HCT116 (cell line): Measurements from ENCODE around the gene FA2H. TPM values are rescaled to one million over a fixed set of nuclear protein-coding genes. Genes with fewer than 3 reads are reported as not detected.

Experiments
- ATAC-seq: fragments of 200-7000 bp; cut with Tn5 transposase; 2 replicates; pipeline ENCODE4 v1.9.1; 2020; ENCODE audit warnings: mild to moderate bottlenecking, moderate library complexity
- BruUV-seq: library from RNA; stranded (reverse); fragments of 400-500 nt; replicated peaks from 2 replicates; lab custom pipeline; 2021; lab: Mats Ljungman, UMichigan
- CTCF ChIA-PET: fragments of 300-600 bp; sonication (Branson Sonifier 250); formaldehyde crosslinking; loops from one replicate; lab custom pipeline; 2021; ENCODE audit warnings: antibody characterized with exemption; lab: Charles Lee
- POLR2A ChIA-PET: fragments of 300-600, 350-600 bp; sonication (Branson Sonifier 250); formaldehyde crosslinking; loops from one replicate; lab custom pipeline; 2021; ENCODE audit warnings: antibody characterized with exemption; lab: Charles Lee
- RAD21 ChIA-PET, 2 experiments: fragments of 300-600 bp; sonication (Branson Sonifier 250); formaldehyde crosslinking; loops; one replicate each; lab custom pipeline; 2023; ENCODE audit warnings: low total read pairs in 2 of 2; ENCODE audit not compliant: uncharacterized antibody in 2 of 2, unreplicated experiment in 2 of 2, low non-redundant PET in 1 of 2; lab: Charles Lee
- DNase-seq: peaks from one replicate; pipeline ENCODE4 v3.0.0-alpha.2; 2010; ENCODE audit warnings: low read depth, low spot score
- H2AFZ ChIP-seq: fragments of 200-600 bp; shearing (Covaris generic), sonication (generic); 2 replicates; pipeline ENCODE4 v1.6.1; 2017; ENCODE audit warnings: low read depth, mixed run types, mixed read lengths, antibody characterized with exemption, low read length; ENCODE audit not compliant: poor library complexity, severe bottlenecking
- H3K27ac ChIP-seq: 2 replicates; pipeline ENCODE4 v1.5.1; 2012; ENCODE audit warnings: low read depth, low read length
- H3K27me3 ChIP-seq: fragments of 200-600 bp; sonication (generic); 2 replicates; pipeline ENCODE4 v1.6.1; 2016; ENCODE audit warnings: mixed run types, low read length, mixed read lengths; ENCODE audit not compliant: insufficient read depth
- H3K36me3 ChIP-seq, 2 experiments: fragments of 200-500 bp in 1 of 2; fragments of 200-600 bp in 1 of 2; sonication (Bioruptor generic) in 1 of 2; sonication (generic) in 1 of 2; 2 replicates each; pipeline versions ENCODE4 v1.5.1 to v1.6.1; 2014 to 2016; ENCODE audit warnings: low read length in 2 of 2, inconsistent platforms in 1 of 2, mixed read lengths in 1 of 2, mixed run types in 1 of 2; ENCODE audit not compliant: insufficient read depth in 2 of 2, control insufficient read depth in 1 of 2
- H3K4me1 ChIP-seq, 2 experiments: fragments of 200-600 bp in 1 of 2; sonication (generic) in 1 of 2; 2 replicates each; pipeline versions ENCODE4 v1.5.1 to v1.6.1; 2012 to 2017; ENCODE audit warnings: low read length in 2 of 2, inconsistent platforms in 1 of 2, mild to moderate bottlenecking in 1 of 2, mixed read lengths in 1 of 2, mixed run types in 1 of 2, moderate library complexity in 1 of 2; ENCODE audit not compliant: insufficient read depth in 2 of 2, control insufficient read depth in 1 of 2
- H3K4me2 ChIP-seq: fragments of 200-600 bp; sonication (generic); 2 replicates; pipeline ENCODE4 v1.6.1; 2017; ENCODE audit warnings: mixed run types, low read length, mixed read lengths
- H3K4me3 ChIP-seq, 2 experiments: fragments of 200-600 bp in 1 of 2; sonication (generic) in 1 of 2; replicated peaks in 1 of 2; 2 replicates each; pipeline ENCODE4 v1.5.1; 2011 to 2016; ENCODE audit warnings: low read length in 2 of 2, control low read depth in 1 of 2, low read depth in 1 of 2, mild to moderate bottlenecking in 1 of 2, mixed read lengths in 1 of 2, mixed run types in 1 of 2
- H3K79me2 ChIP-seq: fragments of 200-600 bp; sonication (generic); 2 replicates; pipeline ENCODE4 v1.6.1; 2017; ENCODE audit warnings: mild to moderate bottlenecking, mixed run types, low read length, moderate library complexity, mixed read lengths; ENCODE audit not compliant: insufficient read depth
- H3K9ac ChIP-seq: fragments of 200-600 bp; sonication (generic); 2 replicates; pipeline ENCODE4 v1.6.1; 2016; ENCODE audit warnings: low read length, mixed read lengths
- H3K9me2 ChIP-seq: fragments of 200-600 bp; sonication (generic), shearing (Covaris generic); 2 replicates; pipeline ENCODE4 v1.6.1; 2017; ENCODE audit warnings: mixed run types, mild to moderate bottlenecking, moderate library complexity; ENCODE audit not compliant: insufficient read depth
- H3K9me3 ChIP-seq, 2 experiments: fragments of 200-500 bp in 1 of 2; fragments of 200-600 bp in 1 of 2; sonication (Bioruptor generic) in 1 of 2; sonication (generic) in 1 of 2; 2 replicates each; pipeline ENCODE4 v1.6.1; 2014 to 2017; ENCODE audit warnings: low read length in 2 of 2, mixed read lengths in 2 of 2, inconsistent platforms in 1 of 2, low read depth in 1 of 2, mild to moderate bottlenecking in 1 of 2, mixed run types in 1 of 2, moderate library complexity in 1 of 2; ENCODE audit not compliant: control insufficient read depth in 1 of 2, insufficient read depth in 1 of 2
- H4K20me1 ChIP-seq: fragments of 200-600 bp; sonication (generic), shearing (Covaris generic); 2 replicates; pipeline ENCODE4 v1.6.1; 2017; ENCODE audit warnings: mixed run types, mild to moderate bottlenecking, moderate library complexity; ENCODE audit not compliant: insufficient read depth
- CBX3 ChIP-seq: IDR thresholded peaks from 2 replicates; pipeline ENCODE4 v1.6.1; 2012; ENCODE audit warnings: low read depth
- CTCF ChIP-seq, 3 experiments: fragments of 200-600 bp in 1 of 3; sonication (generic) in 1 of 3; IDR thresholded peaks in 2 of 3; conservative IDR thresholded peaks in 1 of 3; 2 replicates each; pipeline ENCODE4 v1.5.1; 2012 to 2017; ENCODE audit warnings: low read depth in 2 of 3, low read length in 2 of 3, antibody characterized with exemption in 1 of 3, borderline replicate concordance in 1 of 3, control low read depth in 1 of 3, mild to moderate bottlenecking in 1 of 3, mixed read lengths in 1 of 3, mixed run types in 1 of 3, moderate library complexity in 1 of 3; ENCODE audit not compliant: insufficient read depth in 1 of 3
- EGR1 ChIP-seq: IDR thresholded peaks from 2 replicates; pipeline ENCODE4 v1.6.1; 2012; ENCODE audit warnings: low read depth
- ELF1 ChIP-seq: IDR thresholded peaks from 2 replicates; pipeline ENCODE4 v1.6.1; 2012; ENCODE audit warnings: low read depth, borderline replicate concordance
- EZH2 ChIP-seq: fragments of 200-600 bp; sonication (generic); IDR thresholded peaks from 2 replicates; pipeline ENCODE4 v1.6.1; 2017; ENCODE audit warnings: antibody characterized with exemption, mixed run types
- EZH2phosphoT487 ChIP-seq: fragments of 200-600 bp; IDR thresholded peaks from 2 replicates; pipeline ENCODE4 v1.6.1; 2018; ENCODE audit warnings: antibody characterized with exemption, borderline replicate concordance
- JUND ChIP-seq: IDR thresholded peaks from 2 replicates; pipeline ENCODE4 v1.6.1; 2012
- RAD21 ChIP-seq: IDR thresholded peaks from 2 replicates; pipeline ENCODE4 v1.6.1; 2012; ENCODE audit warnings: low read depth, mild to moderate bottlenecking
- SIN3A ChIP-seq: IDR thresholded peaks from 2 replicates; pipeline ENCODE4 v1.6.1; 2012; ENCODE audit warnings: low read depth
- SP1 ChIP-seq: IDR thresholded peaks from 2 replicates; pipeline ENCODE4 v1.6.1; 2012; ENCODE audit warnings: low read depth
- SRF ChIP-seq: IDR thresholded peaks from 2 replicates; pipeline ENCODE4 v1.6.1; 2012; ENCODE audit warnings: low read depth
- TCF7L2 ChIP-seq: IDR thresholded peaks from 2 replicates; pipeline ENCODE4 v1.7.0; 2011; ENCODE audit warnings: borderline replicate concordance, inconsistent platforms; ENCODE audit not compliant: insufficient read depth, insufficient read length; ENCODE audit errors: extremely low read depth
- YY1 ChIP-seq: IDR thresholded peaks from 2 replicates; pipeline ENCODE4 v1.6.1; 2011; ENCODE audit warnings: low read length, low read depth, moderate library complexity, mild to moderate bottlenecking; ENCODE audit not compliant: insufficient replicate concordance; ENCODE audit errors: extremely low read depth
- ZBTB33 ChIP-seq: IDR thresholded peaks from 2 replicates; pipeline ENCODE4 v1.6.1; 2011; ENCODE audit warnings: mild to moderate bottlenecking, low read length, moderate library complexity; ENCODE audit not compliant: insufficient replicate concordance; ENCODE audit errors: extremely low read depth
- intact Hi-C: fragments of 100-400 bp; cut with micrococcal nuclease; formaldehyde crosslinking; loops from 2 replicates; pipeline ENCODE4 v1.10.0; 2022
- total RNA-seq: library from RNA; stranded (reverse); gene quantifications from one replicate; pipeline ENCODE4 v1.2.1, GENCODE V29; 2021; ENCODE audit not compliant: unreplicated experiment
- TF ChIP-seq, protein P1 (sequence below): IDR thresholded peaks from 2 replicates; pipeline ENCODE4 v1.6.1; 2012
- TF ChIP-seq, protein P2 (sequence below): IDR thresholded peaks from 2 replicates; pipeline ENCODE4 v1.6.1; 2012

The FA2H gene
- total RNA-seq, 1 experiment from 2014 or later = 11.1 TPM

DNA sequence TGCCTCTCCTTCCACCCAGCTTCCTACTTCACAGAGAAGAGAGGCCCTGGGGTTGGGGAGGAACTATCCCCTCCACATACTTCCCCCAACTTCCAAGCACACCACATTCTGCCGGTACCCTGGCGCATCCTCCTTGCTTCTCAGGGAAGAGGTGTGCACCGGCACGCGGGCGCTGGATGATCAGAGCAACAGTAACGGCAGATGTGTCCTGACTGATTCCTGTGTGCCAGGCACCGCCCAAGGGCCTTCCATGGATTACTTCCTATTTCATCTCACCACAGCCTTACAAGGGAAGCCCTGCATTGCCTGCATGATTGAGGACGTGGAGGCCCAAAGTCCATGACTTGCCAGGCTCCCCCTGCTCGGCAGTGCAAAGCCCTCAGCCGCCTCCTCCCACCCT, 52.9 kb downstream of the FA2H start:
- intact Hi-C loops = no loop called here
- Histone ChIP-seq H3K4me2 (no peak overlapping the region), H3K36me3 (no peaks in the 10 kb centered on the region), H3K27ac (no peak overlapping the region), H3K9ac (no peak overlapping the region), H3K4me1 (no peaks in the 10 kb centered on the region), H3K4me3 (no peak overlapping the region), H3K27me3 (no peaks in the 10 kb centered on the region), H2AFZ (no peak overlapping the region), H4K20me1 (no peaks in the 10 kb centered on the region), H3K9me2 (no peaks in the 10 kb centered on the region), H3K9me3 (peaks cover 0 to under 1% of the 10 kb centered on the region in 2 experiments; a peak in 1 of 4 replicates), H3K79me2 (no peaks in the 10 kb centered on the region)
- ATAC-seq (no peak), DNase-seq (no peak)
- no peak for TF ChIP-seq SP1
- no peak for TF ChIP-seq CBX3
- no peak for TF ChIP-seq ZBTB33
- TF ChIP-seq JUND = no peak
- TF ChIP-seq, protein P1, sequence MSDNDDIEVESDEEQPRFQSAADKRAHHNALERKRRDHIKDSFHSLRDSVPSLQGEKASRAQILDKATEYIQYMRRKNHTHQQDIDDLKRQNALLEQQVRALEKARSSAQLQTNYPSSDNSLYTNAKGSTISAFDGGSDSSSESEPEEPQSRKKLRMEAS = no peak
- no peak for TF ChIP-seq EZH2phosphoT487
- no peak for TF ChIP-seq EGR1
- no peak for TF ChIP-seq YY1
- no peak for TF ChIP-seq SRF
- no peak for TF ChIP-seq EZH2
- TF ChIP-seq ELF1 = no peak
- no peak for TF ChIP-seq SIN3A
- TF ChIP-seq, protein P2, sequence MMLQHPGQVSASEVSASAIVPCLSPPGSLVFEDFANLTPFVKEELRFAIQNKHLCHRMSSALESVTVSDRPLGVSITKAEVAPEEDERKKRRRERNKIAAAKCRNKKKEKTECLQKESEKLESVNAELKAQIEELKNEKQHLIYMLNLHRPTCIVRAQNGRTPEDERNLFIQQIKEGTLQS = no peak
- no peak for TF ChIP-seq CTCF (IDR thresholded peaks at IDR 0.05 in 2 of 3, conservative IDR thresholded peaks at IDR 0.05 in 1 of 3; ENCODE audit: borderline replicate concordance in 1 of 3, insufficient read depth in 1 of 3, low read depth in 2 of 3, low read length in 2 of 3)
- no peak for TF ChIP-seq TCF7L2
- TF ChIP-seq RAD21 = no peak
- ChIA-PET RAD21 (no interaction called here), CTCF (no interaction called here), POLR2A (no interaction called here)
- no TSS peak for BruUV-seq
